Effector memory CD4-positive, alpha-beta T cell (primary cell): ENCODE measurements around the gene GOPC.

ENCODE experiments used
- DNase-seq, 3 donors: peaks; one replicate each; pipeline ENCODE4 v3.0.0-alpha.2; 2020
- H3K27ac ChIP-seq: 2 replicates; pipeline ENCODE4 v1.7.0; 2013; ENCODE audit warnings: mild to moderate bottlenecking, low read length, moderate library complexity; ENCODE audit not compliant: insufficient read depth, poor library complexity, severe bottlenecking
- H3K27me3 ChIP-seq: replicated peaks from 2 replicates; pipeline ENCODE4 v1.7.0; 2013; ENCODE audit warnings: mild to moderate bottlenecking, low read length; ENCODE audit not compliant: insufficient read depth, control insufficient read depth, poor library complexity, severe bottlenecking
- H3K36me3 ChIP-seq: 2 replicates; pipeline ENCODE4 v1.7.0; 2013; ENCODE audit warnings: mild to moderate bottlenecking, low read length, moderate library complexity; ENCODE audit not compliant: control insufficient read depth, insufficient read depth
- H3K4me1 ChIP-seq: 2 replicates; pipeline ENCODE4 v1.7.0; 2013; ENCODE audit warnings: low read length, mild to moderate bottlenecking; ENCODE audit not compliant: control insufficient read depth, insufficient read depth, poor library complexity, severe bottlenecking
- H3K4me3 ChIP-seq: 2 replicates; pipeline ENCODE4 v1.7.0; 2013; ENCODE audit warnings: low read length, low read depth, mild to moderate bottlenecking; ENCODE audit not compliant: insufficient read depth, poor library complexity, severe bottlenecking
- H3K9me3 ChIP-seq: 2 replicates; pipeline ENCODE4 v1.7.0; 2013; ENCODE audit warnings: mild to moderate bottlenecking, low read length, moderate library complexity; ENCODE audit not compliant: control insufficient read depth

The GOPC gene

GRCh38 chr6:117550618-117551242 lies 51.6 kb downstream of the GOPC start:
- H3K27ac ChIP-seq = no peak overlapping the region
- no peaks in the 10 kb centered on the region for H3K27me3 ChIP-seq

GRCh38 chr6:117550078-117550600 lies 52.2 kb downstream of the GOPC start:
- H3K27ac ChIP-seq = no peak overlapping the region
- no peak for DNase-seq
- no peak overlapping the region for H3K4me3 ChIP-seq
- H3K9me3 ChIP-seq = no peaks in the 10 kb centered on the region
- H3K36me3 ChIP-seq = no peaks in the 10 kb centered on the region
- no peaks in the 10 kb centered on the region for H3K27me3 ChIP-seq
- peaks cover 10% of the 10 kb centered on the region for H3K4me1 ChIP-seq

More at GRCh38 chr6:117550618-117551242, 51.6 kb downstream of the GOPC start:
- Histone ChIP-seq H3K36me3 (no peaks in the 10 kb centered on the region), H3K4me3 (no peak overlapping the region), H3K9me3 (no peaks in the 10 kb centered on the region), H3K4me1 (peaks cover 10% of the 10 kb centered on the region)
- no peak for DNase-seq

GRCh38 chr6:117549611-117550010 lies 52.7 kb downstream of the GOPC start:
- Histone ChIP-seq H3K36me3 (no peaks in the 10 kb centered on the region), H3K4me3 (no peak overlapping the region), H3K27me3 (no peaks in the 10 kb centered on the region), H3K27ac (peak overlapping the region; percentile 51), H3K4me1 (peaks cover 10% of the 10 kb centered on the region), H3K9me3 (no peaks in the 10 kb centered on the region)
- DNase-seq = peak in 1 of 3 donors; percentile 1

- peak overlapping the region; percentile 51 for H3K27ac ChIP-seq
- DNase-seq = no peak
- no peaks in the 10 kb centered on the region for H3K27me3 ChIP-seq
- H3K9me3 ChIP-seq = no peaks in the 10 kb centered on the region
- H3K4me3 ChIP-seq = peak overlapping the region; percentile 71
- H3K36me3 ChIP-seq = no peaks in the 10 kb centered on the region
- H3K4me1 ChIP-seq = peaks cover 10% of the 10 kb centered on the region
Observed at GRCh38 chr6:117548797-117549301, 53.5 kb downstream of the GOPC start.

GRCh38 chr6:117547688-117548621 lies 54.4 kb downstream of the GOPC start:
- peaks cover 10% of the 10 kb centered on the region for H3K4me1 ChIP-seq

GRCh38 chr6:117546674-117547073 lies 55.6 kb downstream of the GOPC start:
- Histone ChIP-seq H3K27me3 (no peaks in the 10 kb centered on the region), H3K36me3 (no peaks in the 10 kb centered on the region), H3K27ac (no peak overlapping the region), H3K4me1 (peaks cover 10% of the 10 kb centered on the region), H3K4me3 (no peak overlapping the region), H3K9me3 (no peaks in the 10 kb centered on the region)
- no peak for DNase-seq

More at GRCh38 chr6:117547688-117548621, 54.4 kb downstream of the GOPC start:
- Histone ChIP-seq H3K9me3 (no peaks in the 10 kb centered on the region), H3K4me3 (peak overlapping the region; percentile 71), H3K27ac (peak overlapping the region; percentile 51), H3K27me3 (no peaks in the 10 kb centered on the region), H3K36me3 (no peaks in the 10 kb centered on the region)
- DNase-seq = peak; percentile 16 to 45 (median 37)

- peaks cover 10% of the 10 kb centered on the region for H3K4me1 ChIP-seq
- H3K36me3 ChIP-seq = no peaks in the 10 kb centered on the region
- no peaks in the 10 kb centered on the region for H3K27me3 ChIP-seq
- H3K4me3 ChIP-seq = no peak overlapping the region
- no peak overlapping the region for H3K27ac ChIP-seq
- no peak for DNase-seq
- no peaks in the 10 kb centered on the region for H3K9me3 ChIP-seq
Observed at GRCh38 chr6:117545161-117545595, 57.1 kb downstream of the GOPC start.

GRCh38 chr6:117544716-117545115 lies 57.6 kb downstream of the GOPC start:
- no peaks in the 10 kb centered on the region for H3K36me3 ChIP-seq

GRCh38 chr6:117542493-117542892 lies 59.8 kb downstream of the GOPC start:
- no peaks in the 10 kb centered on the region for H3K36me3 ChIP-seq
- H3K9me3 ChIP-seq = no peaks in the 10 kb centered on the region
- no peaks in the 10 kb centered on the region for H3K27me3 ChIP-seq
- no peaks in the 10 kb centered on the region for H3K4me1 ChIP-seq
- no peak overlapping the region for H3K4me3 ChIP-seq
- no peak for DNase-seq
- no peak overlapping the region for H3K27ac ChIP-seq

More at GRCh38 chr6:117544716-117545115, 57.6 kb downstream of the GOPC start:
- no peak overlapping the region for H3K4me3 ChIP-seq
- no peaks in the 10 kb centered on the region for H3K9me3 ChIP-seq
- H3K4me1 ChIP-seq = peaks cover 6% of the 10 kb centered on the region
- DNase-seq = no peak
- no peak overlapping the region for H3K27ac ChIP-seq
- no peaks in the 10 kb centered on the region for H3K27me3 ChIP-seq
